Measurements from ENCODE around the gene SORBS1.

SORBS1 gene

DNA sequence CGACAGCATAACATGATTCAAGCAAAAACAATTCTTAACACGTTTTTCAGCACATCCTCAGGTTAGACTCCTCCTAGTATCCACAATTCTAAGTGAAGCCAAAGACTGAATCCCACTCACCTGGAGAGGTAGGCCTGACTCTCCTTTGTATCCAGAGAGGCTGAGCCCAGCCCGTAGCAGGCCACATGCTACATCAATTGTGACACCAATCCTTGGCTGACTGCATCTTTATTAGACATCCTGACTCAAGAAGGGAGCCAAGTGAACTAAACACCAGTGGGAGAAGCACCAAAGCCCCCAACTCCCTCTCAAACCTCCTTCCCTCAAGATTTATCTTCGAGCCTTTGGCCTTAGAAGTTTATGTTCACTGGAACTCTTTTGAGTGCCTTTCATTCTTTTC is 144.9 kb downstream of the SORBS1 start:
- peaks cover 22% of the 10 kb centered on the region for H3K4me1 ChIP-seq (ENCODE audit: control insufficient read depth, insufficient read depth, low read length)
- H3K9me3 ChIP-seq (ENCODE audit: control insufficient read depth, low read length), result no peaks in the 10 kb centered on the region
- no peak overlapping the region for H3K27ac ChIP-seq (ENCODE audit: insufficient read depth, low read depth, low read length, poor library complexity, severe bottlenecking)
- H3K27me3 ChIP-seq (ENCODE audit: control insufficient read depth, insufficient read depth, low read length, poor library complexity, severe bottlenecking), result no peaks in the 10 kb centered on the region
- no peak overlapping the region for H3K4me3 ChIP-seq (ENCODE audit: insufficient read depth, low read depth, low read length)
- WGBS, 2 experiments, result 89 to 92% methylated on average over 4 of the region's 4 CpGs
- H3K36me3 ChIP-seq (ENCODE audit: control insufficient read depth, insufficient read depth, low read length), result no peaks in the 10 kb centered on the region

DNA sequence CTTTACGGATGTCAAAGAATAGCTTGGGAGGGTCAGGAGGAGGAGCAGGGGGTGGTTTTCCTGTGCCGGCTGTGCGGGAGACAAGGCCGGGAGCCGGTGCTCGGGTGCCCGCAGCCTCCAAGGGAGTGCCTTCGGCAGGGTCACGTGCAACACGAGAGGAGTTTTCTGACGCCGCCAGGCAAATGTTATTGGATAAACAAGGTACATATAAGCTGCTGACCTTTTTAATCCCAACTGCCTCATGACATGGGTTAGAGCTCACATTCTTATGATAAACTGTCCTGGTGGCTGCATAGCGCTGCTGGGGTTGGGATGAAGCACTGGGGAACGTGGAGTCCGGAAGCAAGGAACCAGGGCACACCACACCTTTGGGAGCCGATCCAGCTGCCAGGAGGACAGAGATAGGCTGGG is 145.5 kb downstream of the SORBS1 start:
- Histone ChIP-seq H3K4me3 (ENCODE audit: insufficient read depth, low read depth, low read length) (no peak overlapping the region), H3K36me3 (ENCODE audit: control insufficient read depth, insufficient read depth, low read length) (no peaks in the 10 kb centered on the region), H3K27me3 (ENCODE audit: control insufficient read depth, insufficient read depth, low read length, poor library complexity, severe bottlenecking) (no peaks in the 10 kb centered on the region), H3K27ac (ENCODE audit: insufficient read depth, low read depth, low read length, poor library complexity, severe bottlenecking) (peak overlapping the region; percentile 16), H3K9me3 (ENCODE audit: control insufficient read depth, low read length) (no peaks in the 10 kb centered on the region), H3K4me1 (ENCODE audit: control insufficient read depth, insufficient read depth, low read length) (peaks cover 22% of the 10 kb centered on the region)
- WGBS, 2 experiments, result 73 to 77% methylated on average over 16 of the region's 16 CpGs

DNA sequence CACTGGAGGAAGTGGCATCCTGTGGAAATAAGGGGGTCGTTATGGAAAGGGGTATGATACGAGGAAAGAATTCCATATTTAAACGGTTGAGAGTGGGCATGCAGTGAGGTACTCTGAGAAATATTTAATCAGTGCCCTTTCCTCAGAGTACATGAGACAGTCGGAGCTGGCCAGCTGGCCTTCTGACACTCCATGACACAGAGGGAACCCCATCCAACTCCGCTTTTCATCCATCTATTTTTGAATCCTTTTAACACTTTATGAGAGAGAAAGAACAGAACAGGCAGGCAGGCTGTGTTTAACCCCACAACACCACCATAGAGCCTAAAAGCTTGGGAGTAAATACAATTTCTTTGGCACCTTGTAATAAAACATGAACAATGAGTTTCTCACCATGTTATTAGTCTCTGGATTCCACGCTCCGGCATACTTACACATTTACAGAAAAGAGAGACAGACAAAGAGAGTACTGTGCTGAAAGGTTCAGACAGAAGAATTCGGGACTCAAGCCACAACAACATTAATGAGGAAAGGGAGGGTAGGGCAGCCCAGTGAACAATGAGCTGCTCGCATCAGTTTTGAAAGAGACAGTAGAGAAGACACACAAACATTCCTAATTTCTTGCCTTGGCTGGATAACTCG is 146.2 kb downstream of the SORBS1 start:
- 90% methylated on average over 10 of the region's 10 CpGs for WGBS, 2 experiments
- no peaks in the 10 kb centered on the region for H3K27me3 ChIP-seq (ENCODE audit: control insufficient read depth, insufficient read depth, low read length, poor library complexity, severe bottlenecking)
- H3K27ac ChIP-seq (ENCODE audit: insufficient read depth, low read depth, low read length, poor library complexity, severe bottlenecking), result peak overlapping the region; percentile 16
- H3K9me3 ChIP-seq (ENCODE audit: control insufficient read depth, low read length), result no peaks in the 10 kb centered on the region
- no peaks in the 10 kb centered on the region for H3K36me3 ChIP-seq (ENCODE audit: control insufficient read depth, insufficient read depth, low read length)
- no peak overlapping the region for H3K4me3 ChIP-seq (ENCODE audit: insufficient read depth, low read depth, low read length)
- peaks cover 22% of the 10 kb centered on the region for H3K4me1 ChIP-seq (ENCODE audit: control insufficient read depth, insufficient read depth, low read length)

DNA sequence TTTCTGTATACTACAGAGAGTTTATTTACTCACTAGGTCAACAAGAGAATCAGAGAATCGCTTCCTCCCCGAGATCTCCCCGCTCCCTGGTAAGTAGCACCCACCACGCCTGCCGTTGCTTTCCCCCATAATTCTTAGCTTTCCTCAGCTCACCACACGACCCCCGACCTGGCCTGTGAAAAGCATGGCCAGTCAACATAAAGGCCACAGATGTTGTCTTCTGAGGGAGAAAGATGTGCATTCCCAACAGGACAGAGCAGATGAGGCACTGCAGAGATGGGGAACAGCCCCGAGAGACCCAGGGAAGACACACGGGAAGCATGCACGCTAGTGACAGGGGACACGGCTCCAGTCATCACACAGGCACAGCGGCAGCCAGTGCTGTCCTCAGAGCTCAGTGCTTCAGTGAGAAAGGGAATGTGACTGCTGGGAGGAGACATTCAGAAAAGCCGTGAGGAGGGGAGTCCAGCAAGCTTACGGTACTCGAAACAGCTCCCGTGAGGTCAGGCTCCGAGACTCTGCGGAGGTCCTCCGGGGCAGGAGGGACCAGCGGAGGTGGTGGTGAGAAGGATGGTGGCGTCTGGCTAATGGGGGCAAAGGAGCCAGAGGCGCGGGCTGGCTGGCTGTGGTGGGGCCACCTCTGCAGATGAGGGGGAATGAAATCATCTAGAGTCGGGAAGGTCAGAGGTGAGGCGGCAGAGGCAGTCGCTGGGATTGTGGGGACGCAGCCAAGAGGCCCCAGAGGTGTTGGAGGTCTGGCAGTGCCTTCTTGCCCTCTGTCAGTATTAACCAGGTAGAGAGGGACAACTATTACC is 146.9 kb downstream of the SORBS1 start:
- WGBS, 2 experiments, result 90 to 91% methylated on average over 27 of the region's 27 CpGs

DNA sequence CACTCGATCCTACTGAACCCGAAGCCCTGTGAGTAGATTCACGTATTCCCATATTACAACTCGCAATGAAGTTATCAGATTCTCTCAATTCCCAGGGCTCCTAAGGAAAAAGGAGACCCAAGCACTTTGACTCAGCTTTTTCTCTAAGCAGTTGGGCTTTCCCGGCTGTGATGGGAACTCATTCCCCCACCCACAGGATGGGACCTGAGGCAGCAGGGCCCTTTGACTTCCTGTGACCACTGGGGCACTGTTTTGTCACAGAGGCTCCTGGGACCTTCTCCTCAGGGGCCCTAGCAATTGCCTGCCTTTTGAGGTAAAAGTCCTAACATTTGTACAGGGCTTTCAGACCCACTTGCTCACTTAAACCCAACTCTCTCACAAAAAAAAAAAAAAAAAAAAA is 147.6 kb downstream of the SORBS1 start:
- H3K4me3 ChIP-seq (ENCODE audit: insufficient read depth, low read depth, low read length), result no peak overlapping the region
- no peaks in the 10 kb centered on the region for H3K9me3 ChIP-seq (ENCODE audit: control insufficient read depth, low read length)
- H3K27me3 ChIP-seq (ENCODE audit: control insufficient read depth, insufficient read depth, low read length, poor library complexity, severe bottlenecking), result no peaks in the 10 kb centered on the region
- 87 to 90% methylated on average over 5 of the region's 5 CpGs for WGBS, 2 experiments
- H3K36me3 ChIP-seq (ENCODE audit: control insufficient read depth, insufficient read depth, low read length), result no peaks in the 10 kb centered on the region
- peaks cover 27% of the 10 kb centered on the region for H3K4me1 ChIP-seq (ENCODE audit: control insufficient read depth, insufficient read depth, low read length)
- H3K27ac ChIP-seq (ENCODE audit: insufficient read depth, low read depth, low read length, poor library complexity, severe bottlenecking), result no peak overlapping the region

More for the DNA sequence above, 146.9 kb downstream of the SORBS1 start:
- H3K36me3 ChIP-seq (ENCODE audit: control insufficient read depth, insufficient read depth, low read length), result no peaks in the 10 kb centered on the region
- H3K27ac ChIP-seq (ENCODE audit: insufficient read depth, low read depth, low read length, poor library complexity, severe bottlenecking), result no peak overlapping the region
- H3K27me3 ChIP-seq (ENCODE audit: control insufficient read depth, insufficient read depth, low read length, poor library complexity, severe bottlenecking), result no peaks in the 10 kb centered on the region
- H3K9me3 ChIP-seq (ENCODE audit: control insufficient read depth, low read length), result no peaks in the 10 kb centered on the region
- no peak overlapping the region for H3K4me3 ChIP-seq (ENCODE audit: insufficient read depth, low read depth, low read length)
- H3K4me1 ChIP-seq (ENCODE audit: control insufficient read depth, insufficient read depth, low read length), result peaks cover 27% of the 10 kb centered on the region

DNA sequence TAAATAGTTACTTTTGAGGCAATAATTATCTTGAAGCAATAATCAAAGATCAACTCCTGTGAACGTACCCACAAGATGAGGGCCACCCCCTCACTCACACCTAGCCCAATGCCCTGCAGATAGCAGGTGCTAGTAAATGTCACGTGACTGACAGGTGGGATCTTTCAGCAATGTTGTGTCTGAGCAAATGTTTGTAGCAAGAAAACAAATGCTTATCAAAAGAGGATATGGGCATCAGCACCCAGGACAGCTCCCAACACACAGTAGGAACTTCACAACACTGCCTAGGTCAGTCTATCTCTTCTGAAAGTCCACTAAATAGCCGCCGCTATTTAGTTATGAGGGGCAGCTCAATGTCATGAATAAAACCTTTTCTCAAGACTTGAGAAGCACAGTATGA is 149.5 kb downstream of the SORBS1 start:
- Histone ChIP-seq H3K9me3 (ENCODE audit: control insufficient read depth, low read length) (no peaks in the 10 kb centered on the region), H3K27ac (ENCODE audit: insufficient read depth, low read depth, low read length, poor library complexity, severe bottlenecking) (no peak overlapping the region), H3K36me3 (ENCODE audit: control insufficient read depth, insufficient read depth, low read length) (no peaks in the 10 kb centered on the region), H3K4me1 (ENCODE audit: control insufficient read depth, insufficient read depth, low read length) (peaks cover 27% of the 10 kb centered on the region), H3K4me3 (ENCODE audit: insufficient read depth, low read depth, low read length) (no peak overlapping the region), H3K27me3 (ENCODE audit: control insufficient read depth, insufficient read depth, low read length, poor library complexity, severe bottlenecking) (no peaks in the 10 kb centered on the region)
- 90 to 93% methylated on average over 4 of the region's 4 CpGs for WGBS, 2 experiments

DNA sequence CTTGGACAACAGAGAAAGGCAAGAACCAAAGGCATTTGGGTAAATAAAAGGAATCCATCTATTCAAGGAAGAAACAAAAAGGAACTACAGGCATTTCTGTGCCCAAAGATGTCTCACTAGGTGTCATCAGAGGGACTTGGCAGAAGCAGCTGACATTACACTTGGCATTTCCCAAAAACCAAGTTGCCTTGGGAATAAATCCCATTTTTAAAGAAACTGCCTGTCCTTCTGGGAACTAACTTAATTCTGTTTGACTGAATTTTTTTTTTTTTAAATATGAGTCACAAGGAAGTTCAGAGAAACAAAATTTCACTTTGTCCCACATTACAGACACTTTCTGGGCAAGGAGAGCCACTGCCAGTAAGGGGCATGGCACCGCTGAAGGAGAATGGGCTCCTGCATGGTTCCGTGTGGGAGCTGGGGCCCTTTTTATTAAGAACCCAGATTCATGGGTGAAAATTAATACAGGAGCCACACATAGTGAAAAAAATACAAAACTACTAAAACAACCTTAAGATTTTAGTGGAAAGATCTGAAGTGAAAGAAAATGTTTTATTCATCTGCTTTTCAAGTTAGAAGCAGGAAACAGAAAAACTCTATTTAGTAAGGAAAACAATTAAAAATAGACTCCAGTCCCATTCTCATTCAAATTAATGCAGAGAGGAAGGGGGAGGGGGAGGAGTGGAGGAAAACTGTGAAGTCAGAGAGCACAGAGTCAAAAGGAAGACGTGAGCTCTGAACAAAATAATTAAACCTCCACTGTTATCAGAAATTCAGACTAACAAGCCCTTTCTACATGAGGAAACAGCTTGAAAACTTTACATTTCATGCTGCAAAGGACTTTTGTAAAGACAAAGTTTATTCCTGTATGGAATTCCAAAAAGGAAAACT is 151.9 kb downstream of the SORBS1 start:
- Histone ChIP-seq H3K9me3 (ENCODE audit: control insufficient read depth, low read length) (no peaks in the 10 kb centered on the region), H3K4me3 (ENCODE audit: insufficient read depth, low read depth, low read length) (no peak overlapping the region), H3K27me3 (ENCODE audit: control insufficient read depth, insufficient read depth, low read length, poor library complexity, severe bottlenecking) (no peaks in the 10 kb centered on the region), H3K36me3 (ENCODE audit: control insufficient read depth, insufficient read depth, low read length) (no peaks in the 10 kb centered on the region), H3K4me1 (ENCODE audit: control insufficient read depth, insufficient read depth, low read length) (peaks cover 9% of the 10 kb centered on the region), H3K27ac (ENCODE audit: insufficient read depth, low read depth, low read length, poor library complexity, severe bottlenecking) (no peak overlapping the region)
- 14 to 26% methylated on average over 2 to 3 of the region's 3 CpGs for WGBS, 2 experiments

DNA sequence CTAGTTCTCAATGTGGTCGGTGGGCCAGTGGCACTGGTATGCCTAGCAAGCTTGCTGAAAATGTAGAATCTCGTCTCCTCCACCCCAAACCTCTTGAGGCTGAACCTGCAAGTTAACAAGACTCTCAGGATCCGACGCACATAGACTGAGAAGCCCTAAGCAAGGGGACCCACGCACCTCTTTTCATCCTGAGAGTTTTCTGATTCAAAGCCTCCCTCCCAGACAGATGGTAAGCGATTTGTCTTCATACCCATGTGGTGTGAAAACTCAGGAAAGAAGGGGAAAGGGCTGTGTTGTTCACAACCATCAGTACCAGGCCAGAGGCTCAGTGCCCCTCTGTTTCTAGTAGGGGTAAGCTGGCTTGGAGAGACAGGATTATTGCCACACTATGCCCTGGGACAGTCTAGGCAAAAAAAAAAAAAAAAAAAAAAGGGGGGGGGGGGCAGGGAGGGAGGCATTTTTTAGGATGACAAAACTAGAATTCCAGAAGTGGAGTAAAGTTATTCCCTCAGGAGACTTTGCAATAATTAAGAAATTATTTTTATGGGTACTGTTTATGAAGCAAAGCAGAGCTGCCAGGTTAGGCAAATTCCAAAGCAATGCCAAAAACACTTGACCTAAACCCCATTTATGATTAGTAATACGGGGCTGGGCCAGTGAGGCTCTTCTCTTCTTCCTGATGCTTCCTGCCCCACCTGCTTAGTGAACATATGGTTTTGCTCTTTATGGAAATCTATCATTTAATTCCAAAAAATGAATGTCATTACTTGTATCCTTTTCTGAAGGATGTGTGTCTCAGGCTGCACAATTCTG is 152.8 kb downstream of the SORBS1 start:
- Histone ChIP-seq H3K36me3 (ENCODE audit: control insufficient read depth, insufficient read depth, low read length) (no peaks in the 10 kb centered on the region), H3K4me3 (ENCODE audit: insufficient read depth, low read depth, low read length) (no peak overlapping the region), H3K27ac (ENCODE audit: insufficient read depth, low read depth, low read length, poor library complexity, severe bottlenecking) (no peak overlapping the region), H3K4me1 (ENCODE audit: control insufficient read depth, insufficient read depth, low read length) (peaks cover 5% of the 10 kb centered on the region), H3K9me3 (ENCODE audit: control insufficient read depth, low read length) (no peaks in the 10 kb centered on the region), H3K27me3 (ENCODE audit: control insufficient read depth, insufficient read depth, low read length, poor library complexity, severe bottlenecking) (no peaks in the 10 kb centered on the region)
- WGBS, 2 experiments, result 93 to 94% methylated on average over 7 of the region's 7 CpGs

DNA sequence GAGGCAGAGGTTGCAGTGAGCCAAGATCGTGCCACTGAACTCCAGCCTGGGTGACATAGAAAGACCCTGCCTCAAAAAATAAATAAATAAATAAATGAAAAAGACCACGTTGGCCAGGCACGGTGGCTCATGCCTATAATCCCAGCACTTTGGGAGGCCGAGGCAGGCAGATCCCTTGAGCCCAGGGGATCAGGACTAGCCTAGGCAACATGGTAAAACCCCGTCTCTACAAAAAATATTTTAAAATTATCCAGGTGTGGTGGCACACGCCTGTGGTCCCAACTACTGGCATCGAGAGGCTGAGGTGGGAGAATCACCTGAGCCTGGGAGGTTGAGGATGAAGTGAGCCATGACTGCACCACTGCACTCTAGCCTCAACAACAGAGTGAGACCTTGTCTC is 153.6 kb downstream of the SORBS1 start:
- Histone ChIP-seq H3K9me3 (ENCODE audit: control insufficient read depth, low read length) (no peaks in the 10 kb centered on the region), H3K36me3 (ENCODE audit: control insufficient read depth, insufficient read depth, low read length) (no peaks in the 10 kb centered on the region), H3K4me1 (ENCODE audit: control insufficient read depth, insufficient read depth, low read length) (peaks cover 5% of the 10 kb centered on the region), H3K27ac (ENCODE audit: insufficient read depth, low read depth, low read length, poor library complexity, severe bottlenecking) (no peak overlapping the region), H3K4me3 (ENCODE audit: insufficient read depth, low read depth, low read length) (no peak overlapping the region), H3K27me3 (ENCODE audit: control insufficient read depth, insufficient read depth, low read length, poor library complexity, severe bottlenecking) (no peaks in the 10 kb centered on the region)
- WGBS, 2 experiments, result 92 to 93% methylated on average over 7 of the region's 7 CpGs
